Measurements from ENCODE around the gene WDR17.

DNA sequence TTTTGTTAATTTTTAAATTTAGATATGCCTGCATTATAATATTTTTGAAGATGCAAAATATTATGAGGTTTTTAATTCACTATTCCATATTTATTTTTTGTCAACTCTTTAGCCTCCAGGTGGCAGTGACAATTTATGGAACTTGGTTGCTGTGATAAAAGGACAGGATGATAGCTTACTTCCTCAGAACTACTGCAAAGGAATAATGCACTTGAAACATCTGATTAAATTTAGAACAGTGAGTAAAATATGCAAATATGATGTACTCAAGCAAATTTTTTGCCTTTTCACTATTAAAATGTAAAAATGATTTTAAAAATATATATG is 84.7 kb downstream of the WDR17 start:
- TF ChIP-seq POLR2A (IDR thresholded peaks at IDR 0.05): no peak
- TF ChIP-seq, protein P1, sequence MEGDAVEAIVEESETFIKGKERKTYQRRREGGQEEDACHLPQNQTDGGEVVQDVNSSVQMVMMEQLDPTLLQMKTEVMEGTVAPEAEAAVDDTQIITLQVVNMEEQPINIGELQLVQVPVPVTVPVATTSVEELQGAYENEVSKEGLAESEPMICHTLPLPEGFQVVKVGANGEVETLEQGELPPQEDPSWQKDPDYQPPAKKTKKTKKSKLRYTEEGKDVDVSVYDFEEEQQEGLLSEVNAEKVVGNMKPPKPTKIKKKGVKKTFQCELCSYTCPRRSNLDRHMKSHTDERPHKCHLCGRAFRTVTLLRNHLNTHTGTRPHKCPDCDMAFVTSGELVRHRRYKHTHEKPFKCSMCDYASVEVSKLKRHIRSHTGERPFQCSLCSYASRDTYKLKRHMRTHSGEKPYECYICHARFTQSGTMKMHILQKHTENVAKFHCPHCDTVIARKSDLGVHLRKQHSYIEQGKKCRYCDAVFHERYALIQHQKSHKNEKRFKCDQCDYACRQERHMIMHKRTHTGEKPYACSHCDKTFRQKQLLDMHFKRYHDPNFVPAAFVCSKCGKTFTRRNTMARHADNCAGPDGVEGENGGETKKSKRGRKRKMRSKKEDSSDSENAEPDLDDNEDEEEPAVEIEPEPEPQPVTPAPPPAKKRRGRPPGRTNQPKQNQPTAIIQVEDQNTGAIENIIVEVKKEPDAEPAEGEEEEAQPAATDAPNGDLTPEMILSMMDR (IDR thresholded peaks at IDR 0.05): no peak
